ENCODE measurements around the gene TMEM239. TPM values are rescaled to one million over a fixed set of nuclear protein-coding genes. Genes with fewer than 3 reads are reported as not detected.
A peak's percentile ranks its signal among the peaks of the same experiment; 100 is the strongest.

TMEM239 gene
- total and polyA plus RNA-seq, 2 of the 8 experiments (the other 6 are each of a cell fraction or from before 2014, with no cell fraction given) = not detected

DNA sequence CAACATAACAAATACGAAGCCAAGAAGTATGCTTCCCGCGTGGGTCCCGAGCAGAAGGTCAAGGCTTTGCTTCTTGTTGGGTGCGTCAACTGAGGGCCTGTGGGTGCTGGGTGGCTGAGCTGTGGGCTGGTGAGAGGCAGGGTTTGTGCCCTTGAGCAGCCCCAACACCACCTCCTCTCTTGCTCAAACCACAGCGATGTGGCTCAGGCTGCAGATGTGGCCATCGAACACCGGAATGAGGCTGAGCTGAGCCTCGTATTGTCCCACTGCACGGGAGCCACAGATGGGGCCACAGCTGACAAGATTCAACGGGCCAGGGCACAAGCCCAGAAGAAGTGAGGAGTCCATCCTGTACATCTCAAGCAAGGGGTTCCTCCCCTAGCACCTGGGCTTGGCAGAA is 50.1 kb downstream of the TMEM239 start:
- CTCF ChIA-PET (ENCODE audit: partially characterized antibody) = interaction anchor here (0.7 to 4.6 kb wide), 18 partner anchors 12 to 239 kb away, joined by 3 to 23 read pairs (median 4); no protein-coding TSS in a partner anchor

More for the DNA sequence above, 50.1 kb downstream of the TMEM239 start:
- WGBS, 2 experiments (ENCODE audit: extremely low coverage in 1 of 2, insufficient coverage in 1 of 2, insufficient read length in 1 of 2, insufficient replicate concordance in 2 of 2, low coverage in 1 of 2, low lambda C conversion rate in 2 of 2, missing lambda C conversion rate in 1 of 2) = 89% methylated on average over 11 of the region's 11 CpGs; no CpG with 5 or more reads in 1 of the 2 experiments
- FAIRE-seq (no peak), DNase-seq (ENCODE audit: low read depth in 1 of 2, low spot score in 2 of 2) (no peak)
- no peak overlapping the region for H4K8ac ChIP-seq (ENCODE audit: extremely low read depth, insufficient read depth, low read length)
- H3K18ac ChIP-seq (ENCODE audit: extremely low read depth, low read length) = no peak overlapping the region
- no peak overlapping the region for H3K4me2 ChIP-seq (ENCODE audit: insufficient read depth in 1 of 2, low read depth in 2 of 2, low read length in 2 of 2)
- H3K56ac ChIP-seq (replicated peaks; ENCODE audit: insufficient read length, low read depth, low read length) = no peak overlapping the region
- TF ChIP-seq NRF1 (IDR thresholded peaks at IDR 0.05; ENCODE audit: low read depth, low read length) (no peak), SAP30 (IDR thresholded peaks at IDR 0.05; ENCODE audit: insufficient read depth, insufficient replicate concordance, low read length) (no peak), CBX8 (IDR thresholded peaks at IDR 0.05; ENCODE audit: borderline replicate concordance, low read depth, low read length) (no peak), ZNF274 (IDR thresholded peaks at IDR 0.05; ENCODE audit: borderline replicate concordance, extremely low read depth, low read length) (no peak), CHD2 (IDR thresholded peaks at IDR 0.05; ENCODE audit: low read length) (no peak)
- TF ChIP-seq, protein P1, sequence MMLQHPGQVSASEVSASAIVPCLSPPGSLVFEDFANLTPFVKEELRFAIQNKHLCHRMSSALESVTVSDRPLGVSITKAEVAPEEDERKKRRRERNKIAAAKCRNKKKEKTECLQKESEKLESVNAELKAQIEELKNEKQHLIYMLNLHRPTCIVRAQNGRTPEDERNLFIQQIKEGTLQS (IDR thresholded peaks at IDR 0.05; ENCODE audit: insufficient read depth, low read depth, low read length) = no peak
- no peak overlapping the region for H3K4ac ChIP-seq (replicated peaks; ENCODE audit: insufficient read length, low read depth, low read length)
- H3K9ac ChIP-seq (replicated peaks in 1 of 4; ENCODE audit: extremely low read depth in 1 of 4, low read depth in 3 of 4, low read length in 3 of 4) = 0 out of 7 replicates have a peak overlapping the region, but pooled peaks of 1 of the 4 experiments have one; percentile 17
- H4K5ac ChIP-seq (ENCODE audit: insufficient read length, low read depth, low read length) = no peak overlapping the region
- POLR2A ChIA-PET (ENCODE audit: partially characterized antibody) = interaction anchor here (1.5 kb wide), 1 partner anchor 14 kb away, joined by 3 read pairs; no protein-coding TSS in a partner anchor
- no peak overlapping the region for H2AK5ac ChIP-seq (ENCODE audit: low read depth, low read length)
- no peaks in the 10 kb centered on the region for H3K79me1 ChIP-seq (ENCODE audit: low read depth, low read length)
- H2BK15ac ChIP-seq (ENCODE audit: low read length) = no peak overlapping the region
- H2BK20ac ChIP-seq (ENCODE audit: low read length) = 0 out of 2 replicates have a peak overlapping the region, but pooled peaks have one; percentile 18
- no peak overlapping the region for H2AFZ ChIP-seq (ENCODE audit: low read length)
- H3K14ac ChIP-seq (ENCODE audit: insufficient read length) = no peak overlapping the region
- H3K9me3 ChIP-seq (ENCODE audit: insufficient read depth in 2 of 2, low read depth in 1 of 2, low read length in 1 of 2) = no peaks in the 10 kb centered on the region
- H2BK5ac ChIP-seq (ENCODE audit: low read depth, low read length) = no peak overlapping the region
- no peak overlapping the region for H2BK120ac ChIP-seq (replicated peaks; ENCODE audit: low read depth, low read length)
- peaks cover 0 to 6% (median 4%) of the 10 kb centered on the region in 4 experiments; a peak in 4 of 7 replicates for H3K27me3 ChIP-seq (replicated peaks in 1 of 4; ENCODE audit: control insufficient read depth in 3 of 4, extremely low read depth in 1 of 4, insufficient read depth in 3 of 4, low read length in 3 of 4)
- no peaks in the 10 kb centered on the region; a peak in 1 of 7 replicates for H3K4me1 ChIP-seq (replicated peaks in 1 of 4; ENCODE audit: control insufficient read depth in 3 of 4, insufficient read depth in 4 of 4, low read length in 3 of 4)
- H3K36me3 ChIP-seq (ENCODE audit: control insufficient read depth in 2 of 4, insufficient read depth in 4 of 4, low read length in 3 of 4) = no peaks in the 10 kb centered on the region; a peak in 1 of 8 replicates
- H2BK12ac ChIP-seq (ENCODE audit: low read depth, low read length) = no peak overlapping the region
- peaks cover 0 to 3% of the 10 kb centered on the region in 2 experiments for H4K20me1 ChIP-seq (replicated peaks in 1 of 2; ENCODE audit: control insufficient read depth in 1 of 2, insufficient read depth in 2 of 2, low read length in 2 of 2)
- H4K91ac ChIP-seq (replicated peaks; ENCODE audit: insufficient read length, low read length) = no peak overlapping the region
- H3K27ac ChIP-seq (ENCODE audit: low read depth, low read length) = no peak overlapping the region
- H3K4me3 ChIP-seq (ENCODE audit: extremely low read depth in 1 of 4, insufficient read depth in 2 of 4, low read depth in 3 of 4, low read length in 4 of 4) = no peak overlapping the region
- H3K23me2 ChIP-seq (ENCODE audit: low read depth, low read length) = no peaks in the 10 kb centered on the region
- H3K79me2 ChIP-seq (ENCODE audit: control insufficient read depth in 1 of 2, insufficient read depth in 2 of 2, low read length in 2 of 2) = no peaks in the 10 kb centered on the region
- H3K23ac ChIP-seq (ENCODE audit: insufficient read length) = no peak overlapping the region

Measured in H1 (cell line).